HEK293 (cell line): ENCODE data around the gene METTL1.

ENCODE experiments used
- CTCF ChIP-seq: fragments of 450-650 bp; formaldehyde crosslinking; IDR thresholded peaks from 2 replicates; pipeline ENCODE4 v1.5.1; 2016; ENCODE audit warnings: missing biosample characterization, missing genetic modification characterization
- PRDM10 ChIP-seq: fragments of 450-650 bp; formaldehyde crosslinking; IDR thresholded peaks from 2 replicates; pipeline ENCODE4 v1.5.1; 2016; ENCODE audit warnings: missing biosample characterization, missing genetic modification characterization
- SETDB1 ChIP-seq: IDR thresholded peaks from one replicate; pipeline ENCODE4 v1.6.1; 2017; ENCODE audit warnings: mild to moderate bottlenecking, low read length, moderate library complexity, mixed read lengths; ENCODE audit not compliant: insufficient read length
- ZBTB1 ChIP-seq: fragments of 450-650 bp; formaldehyde crosslinking; IDR thresholded peaks from 2 replicates; pipeline ENCODE4 v1.5.1; 2016; ENCODE audit warnings: missing biosample characterization, missing genetic modification characterization
- ZBTB8A ChIP-seq: fragments of 450-650 bp; formaldehyde crosslinking; IDR thresholded peaks from 2 replicates; pipeline ENCODE4 v1.5.1; 2016; ENCODE audit warnings: missing biosample characterization, missing genetic modification characterization
- ZNF274 ChIP-seq, 2 experiments: fragments of 200-500 bp in 1 of 2; fragments of 450-650 bp in 1 of 2; sonication (Bioruptor generic) in 1 of 2; formaldehyde crosslinking in 1 of 2; IDR thresholded peaks; 2 replicates each; pipeline versions ENCODE4 v1.5.1 to v1.6.1; 2014 to 2016; ENCODE audit warnings: borderline replicate concordance in 1 of 2, inconsistent platforms in 1 of 2, low read length in 1 of 2, missing biosample characterization in 1 of 2, missing genetic modification characterization in 1 of 2
- ZNF311 ChIP-seq: fragments of 450-650 bp; formaldehyde crosslinking; IDR thresholded peaks from 2 replicates; pipeline ENCODE4 v1.5.1; 2017; ENCODE audit warnings: missing biosample characterization, missing genetic modification characterization, borderline replicate concordance
- ZNF335 ChIP-seq: fragments of 450-650 bp; formaldehyde crosslinking; conservative IDR thresholded peaks from 2 replicates; pipeline ENCODE4 v1.5.1; 2016; ENCODE audit warnings: missing biosample characterization, missing genetic modification characterization
- ZNF366 ChIP-seq: fragments of 450-650 bp; formaldehyde crosslinking; conservative IDR thresholded peaks from 2 replicates; pipeline ENCODE4 v1.5.1; 2016; ENCODE audit warnings: missing biosample characterization, missing genetic modification characterization
- ZNF580 ChIP-seq: fragments of 450-650 bp; formaldehyde crosslinking; IDR thresholded peaks from 2 replicates; pipeline ENCODE4 v1.5.1; 2016; ENCODE audit warnings: missing biosample characterization, missing genetic modification characterization
- ZNF626 ChIP-seq: fragments of 450-650 bp; sonication (Bioruptor Pico); formaldehyde crosslinking; IDR thresholded peaks from 2 replicates; pipeline ENCODE4 v1.5.1; 2018; ENCODE audit warnings: missing biosample characterization, missing genetic modification characterization, inconsistent platforms
- ZNF677 ChIP-seq: fragments of 450-650 bp; IDR thresholded peaks from 2 replicates; pipeline ENCODE4 v1.5.0; 2018; ENCODE audit warnings: missing biosample characterization, mild to moderate bottlenecking, missing genetic modification characterization, moderate library complexity
- ZNF707 ChIP-seq: fragments of 450-650 bp; formaldehyde crosslinking; IDR thresholded peaks from 2 replicates; pipeline ENCODE4 v1.5.1; 2016; ENCODE audit warnings: missing biosample characterization, missing genetic modification characterization

GRCh38 chr12:57718641-57719528 lies 53.0 kb downstream of the METTL1 start:
- TF ChIP-seq CTCF (tag by site-specific recombination): no peak
- no peak for TF ChIP-seq SETDB1
- no peak for TF ChIP-seq ZBTB1
- no peak for TF ChIP-seq ZNF335 (tag by site-specific recombination)
- TF ChIP-seq ZNF707 (tag by site-specific recombination): no peak
- no peak for TF ChIP-seq ZNF311 (tag by site-specific recombination)
- no peak for TF ChIP-seq ZNF274 (IDR thresholded peaks at IDR 0.05; ENCODE audit: low read length)
- TF ChIP-seq ZNF274 (tag by site-specific recombination; IDR thresholded peaks at IDR 0.05; ENCODE audit: borderline replicate concordance): no peak
- TF ChIP-seq ZNF677 (tag by site-specific recombination): no peak
- TF ChIP-seq ZNF366: no peak
- no peak for TF ChIP-seq PRDM10 (tag by site-specific recombination)
- TF ChIP-seq ZBTB8A (tag by site-specific recombination): no peak
- no peak for TF ChIP-seq ZNF580 (tag by site-specific recombination)
- TF ChIP-seq ZNF626 (tag by site-specific recombination): no peak
